GM21360 (cell line): ENCODE measurements around the gene SNX6.
"Not testable (repeated sequence)": the region's sequence is repeated elsewhere in the genome, so short reads cannot be mapped to it uniquely, and the experiment has no call there.

Experiments
- ATAC-seq: cut with Tn5 transposase; IDR thresholded peaks from one replicate; pipeline ENCODE4 v1.9.1; 2021; ENCODE audit warnings: mild to moderate bottlenecking, moderate library complexity; ENCODE audit not compliant: unreplicated experiment

The SNX6 gene

DNA sequence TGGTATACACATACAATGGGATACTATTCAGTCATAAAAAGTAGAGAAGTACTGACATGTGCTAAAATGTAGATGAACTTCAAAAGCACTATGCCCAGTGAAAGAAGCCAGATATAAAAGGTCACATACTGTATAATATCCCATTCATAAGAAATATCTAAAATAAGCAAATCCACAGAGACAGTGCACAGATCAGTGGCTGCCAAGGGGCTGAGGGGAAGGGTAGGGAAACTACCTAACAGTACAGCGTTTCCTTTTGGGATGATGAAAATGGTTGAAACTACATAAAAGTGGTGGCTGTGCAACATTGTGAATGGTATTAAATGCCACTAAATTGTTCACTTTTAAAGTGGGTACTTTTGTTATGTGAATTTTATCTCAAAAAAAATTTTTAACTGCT lies 102.4 kb downstream of the SNX6 start:
- no peak for ATAC-seq

DNA sequence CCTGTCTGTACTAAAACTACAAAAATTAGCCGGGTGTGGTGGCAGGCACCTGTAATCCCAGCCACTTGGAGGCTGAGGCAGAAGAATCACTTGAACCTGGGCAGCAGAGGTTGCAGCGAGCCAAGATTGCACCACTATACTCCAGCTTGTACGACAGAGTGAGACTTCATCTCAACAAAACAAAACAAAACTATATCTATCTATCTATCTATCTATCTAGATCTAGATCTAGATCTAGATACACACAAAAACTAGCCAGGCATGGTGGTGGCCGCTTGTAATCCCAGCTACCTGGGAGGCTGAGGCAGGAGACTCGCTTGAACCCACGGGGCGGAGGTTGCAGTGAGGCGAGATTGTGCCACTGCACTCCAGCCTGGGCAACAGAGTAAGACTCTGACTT lies 105.7 kb downstream of the SNX6 start:
- not testable (repeated sequence) for ATAC-seq

DNA sequence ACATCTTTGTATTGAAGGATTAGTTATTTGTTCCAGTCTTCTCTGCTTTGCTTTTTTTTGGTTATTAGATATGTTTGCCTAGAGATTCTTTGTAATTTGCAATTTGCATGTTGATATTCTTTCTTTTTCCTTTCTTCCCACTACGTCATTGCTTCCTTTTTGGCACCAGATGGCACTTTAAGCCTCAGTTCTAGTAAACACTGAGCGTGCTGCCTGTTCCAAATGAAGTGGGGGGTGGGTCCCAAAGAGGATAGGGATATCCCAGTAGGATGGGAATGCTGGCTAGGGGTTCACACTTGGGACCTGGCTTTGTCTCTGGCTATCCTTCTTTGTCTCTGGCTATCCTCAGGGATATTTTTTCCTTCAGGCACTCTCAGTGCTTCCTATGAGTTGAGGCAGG lies 107.5 kb downstream of the SNX6 start:
- no peak for ATAC-seq

DNA sequence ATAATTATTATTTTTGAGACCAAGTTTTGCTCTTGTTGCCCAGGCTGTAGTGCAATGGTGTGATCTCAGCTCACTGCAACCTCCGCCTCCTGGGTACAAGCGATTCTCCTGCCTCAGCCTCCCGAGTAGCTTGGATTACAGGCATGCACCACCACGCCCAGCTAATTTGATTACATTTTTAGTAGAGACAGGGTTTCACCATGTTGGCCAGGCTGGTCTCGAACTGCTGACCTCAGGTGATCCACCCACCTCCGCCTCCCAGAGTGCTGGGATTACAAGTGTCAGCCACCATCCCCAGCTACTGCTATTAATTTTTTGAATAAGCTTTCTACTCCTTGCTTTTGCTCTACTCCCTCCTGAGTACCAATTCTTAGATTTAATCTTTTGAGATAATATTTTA lies 108.9 kb downstream of the SNX6 start:
- ATAC-seq, result not testable (repeated sequence)

DNA sequence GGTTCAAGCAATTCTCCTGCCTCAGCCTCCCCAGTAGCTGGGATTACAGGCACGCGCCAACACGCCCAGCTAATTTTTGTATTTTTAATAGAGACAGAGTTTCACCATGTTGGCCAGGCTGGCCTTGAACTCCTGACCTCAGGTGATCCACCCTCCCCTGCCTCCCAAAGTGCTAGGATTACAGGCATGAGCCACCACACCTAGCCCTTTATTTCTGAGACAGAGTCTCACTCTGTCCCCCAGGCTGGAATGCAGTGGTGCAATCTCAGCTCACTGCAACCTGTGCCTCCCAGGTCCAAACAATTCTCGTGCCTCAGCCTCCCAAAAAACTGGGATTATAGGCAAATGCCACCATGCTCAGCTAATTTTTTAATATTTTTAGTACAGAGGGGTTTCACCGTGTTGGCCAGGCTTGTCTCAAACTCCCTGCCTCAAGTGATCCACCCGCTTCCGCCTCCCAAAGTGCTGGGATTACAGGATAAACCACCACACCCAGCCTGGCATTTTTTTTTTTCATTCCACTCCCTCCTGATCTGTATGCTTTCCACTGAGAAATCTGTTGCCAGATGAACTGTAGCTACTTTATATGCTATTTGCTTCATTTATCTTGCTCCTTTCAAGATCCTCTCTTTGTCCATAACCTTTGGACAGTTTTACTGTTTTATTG lies 109.5 kb downstream of the SNX6 start:
- ATAC-seq, result not testable (repeated sequence)
